Muscle of back (tissue), 11 donors: ENCODE data around the gene CPSF7. TPM values are rescaled to one million over a fixed set of nuclear protein-coding genes. Genes with fewer than 3 reads are reported as not detected.

Experiments
- DNase-seq, 3 donors: peaks; one replicate each; pipeline versions ENCODE4 v3.0.0 to v3.0.0-alpha.2; 2013
- polyA plus RNA-seq, 10 donors: library from polyadenylated mRNA; unstranded; fragments of 120-200 nt; gene quantifications; one replicate each; pipeline ENCODE4 v1.2.1, GENCODE V29; 2013; ENCODE audit not compliant: insufficient read length in 10 of 10

CPSF7 gene
- polyA plus RNA-seq, 10 donors = 55.2 to 79.3 (median 69.8) TPM

GRCh38 chr11:61357894-61358239 lies 71.9 kb downstream of the CPSF7 start:
- DNase-seq = no peak

- no peak for DNase-seq
Measured at GRCh38 chr11:61357233-61357893, 72.4 kb downstream of the CPSF7 start.

- no peak for DNase-seq
Measured at GRCh38 chr11:61356706-61357105, 73.1 kb downstream of the CPSF7 start.

- no peak for DNase-seq
Measured at GRCh38 chr11:61354208-61354607, 75.6 kb downstream of the CPSF7 start.

- no peak for DNase-seq
Measured at GRCh38 chr11:61353131-61354067, 76.4 kb downstream of the CPSF7 start.

Other genes starting within 250 kb of the CPSF7 start
- gene PGA3, start 226.5 kb downstream of the CPSF7 start, polyA plus RNA-seq = 1 to 10 TPM in 3 of 10 donors, under 1 TPM in 6, not detected in 1; 0.27 to 1.8 (median 0.67) TPM
- 1 to 10 TPM in 5 of 10 donors, under 1 TPM in 5; 0.32 to 3.3 (median 1.1) TPM for gene PGA4, start 207.6 kb downstream of the CPSF7 start, polyA plus RNA-seq
- gene PGA5, start 188.8 kb downstream of the CPSF7 start, polyA plus RNA-seq = 1 to 10 TPM in 3 of 10 donors, under 1 TPM in 6, not detected in 1; 0.41 to 2.0 (median 0.67) TPM
- 10 to 100 TPM in 1 of 10 donors, 1 to 10 TPM in 9; 3.3 to 16.1 (median 6.8) TPM for gene VWCE, start 134.7 kb downstream of the CPSF7 start, polyA plus RNA-seq
- gene DDB1, start 96.9 kb downstream of the CPSF7 start, polyA plus RNA-seq = 100 to 1,000 TPM; 148 to 211 (median 188) TPM
- gene TKFC, start 96.7 kb downstream of the CPSF7 start, polyA plus RNA-seq = 10 to 100 TPM; 12.4 to 21.5 (median 18.5) TPM
- 10 to 100 TPM; 13.6 to 20.0 (median 16.3) TPM for gene CYB561A3, start 68.1 kb downstream of the CPSF7 start, polyA plus RNA-seq
- gene TMEM138, start 67.6 kb downstream of the CPSF7 start, polyA plus RNA-seq = 10 to 100 TPM; 16.1 to 28.6 (median 21.0) TPM
- gene TMEM216, start 37.4 kb downstream of the CPSF7 start, polyA plus RNA-seq = 10 to 100 TPM; 14.4 to 18.4 (median 15.9) TPM
- 10 to 100 TPM; 26.9 to 41.1 (median 29.5) TPM for gene SDHAF2, start 149 bp upstream of the CPSF7 start, polyA plus RNA-seq
- gene LRRC10B, start 78.8 kb upstream of the CPSF7 start, polyA plus RNA-seq = under 1 TPM in 9 of 10 donors, not detected in 1; 0.09 to 0.23 (median 0.12) TPM
- gene SYT7, start 151.1 kb upstream of the CPSF7 start, polyA plus RNA-seq = 1 to 10 TPM; 2.0 to 4.1 (median 2.6) TPM